WTC11 (cell line): Measurements from ENCODE around the gene LYPD6B. TPM values are rescaled to one million over a fixed set of nuclear protein-coding genes. Genes with fewer than 3 reads are reported as not detected.

ENCODE experiments used
- ATAC-seq: fragments of 200-7000 bp; cut with Tn5 transposase; 2 replicates; pipeline ENCODE4 v1.10.0; 2021; ENCODE audit warnings: mild to moderate bottlenecking, moderate library complexity
- CTCF ChIA-PET: fragments of 300-600 bp; sonication (Branson Sonifier 250); formaldehyde crosslinking; loops from one replicate; lab custom pipeline; 2021; ENCODE audit warnings: antibody characterized with exemption; lab: Charles Lee
- POLR2A ChIA-PET: fragments of 350-600 bp; sonication (Branson Sonifier 250); formaldehyde crosslinking; loops from one replicate; lab custom pipeline; 2021; ENCODE audit warnings: antibody characterized with exemption; lab: Charles Lee
- DNase-seq: peaks from one replicate; pipeline ENCODE4 v3.0.0; 2021; ENCODE audit warnings: low spot score
- H3K27ac Mint-ChIP-seq: 2 replicates; pipeline ENCODE4 v1.8.0; 2021; ENCODE audit warnings: mixed read lengths
- H3K27me3 Mint-ChIP-seq: 2 replicates; pipeline ENCODE4 v1.8.0; 2021; ENCODE audit warnings: low read depth, mild to moderate bottlenecking, moderate library complexity, mixed read lengths
- H3K36me3 Mint-ChIP-seq: 2 replicates; pipeline ENCODE4 v1.8.0; 2021; ENCODE audit warnings: mixed read lengths
- H3K4me1 Mint-ChIP-seq: 2 replicates; pipeline ENCODE4 v1.8.0; 2022; ENCODE audit warnings: mixed read lengths
- H3K4me3 Mint-ChIP-seq: 2 replicates; pipeline ENCODE4 v1.8.0; 2021; ENCODE audit warnings: mild to moderate bottlenecking, moderate library complexity, mixed read lengths
- H3K9me3 Mint-ChIP-seq: 2 replicates; pipeline ENCODE4 v1.8.0; 2021; ENCODE audit warnings: mixed read lengths
- CREM ChIP-seq: sonication (generic); formaldehyde crosslinking; IDR thresholded peaks from 2 replicates; pipeline ENCODE4 v1.8.1; 2022; ENCODE audit warnings: mild to moderate bottlenecking, missing genetic modification reagents, moderate library complexity
- FOXP1 ChIP-seq: sonication (generic); formaldehyde crosslinking; IDR thresholded peaks from 2 replicates; pipeline ENCODE4 v1.8.0; 2022; ENCODE audit warnings: missing genetic modification reagents, mild to moderate bottlenecking, moderate library complexity, borderline replicate concordance
- JAZF1 ChIP-seq: fragments of 250-450 bp; sonication (Bioruptor Pico); IDR thresholded peaks from 2 replicates; pipeline ENCODE4 v1.9.0; 2021; ENCODE audit warnings: moderate library complexity, mild to moderate bottlenecking, inconsistent platforms
- NFE2L1 ChIP-seq: sonication (generic); formaldehyde crosslinking; IDR thresholded peaks from 2 replicates; pipeline ENCODE4 v1.8.1; 2023; ENCODE audit warnings: missing genetic modification reagents
- NFYB ChIP-seq: sonication (generic); formaldehyde crosslinking; conservative IDR thresholded peaks from 2 replicates; pipeline ENCODE4 v1.8.0; 2022; ENCODE audit warnings: low read depth, missing genetic modification reagents
- NR3C1 ChIP-seq: sonication (generic); formaldehyde crosslinking; conservative IDR thresholded peaks from 2 replicates; pipeline ENCODE4 v1.8.1; 2023; ENCODE audit warnings: low read depth, mild to moderate bottlenecking, missing genetic modification reagents
- RELA ChIP-seq: sonication (generic); formaldehyde crosslinking; IDR thresholded peaks from 2 replicates; pipeline ENCODE4 v1.8.1; 2022; ENCODE audit warnings: missing genetic modification reagents, mild to moderate bottlenecking, borderline replicate concordance
- SP1 ChIP-seq: sonication (generic); formaldehyde crosslinking; conservative IDR thresholded peaks from 2 replicates; pipeline ENCODE4 v1.8.1; 2022; ENCODE audit warnings: missing genetic modification reagents
- TP53 ChIP-seq: sonication (generic); formaldehyde crosslinking; IDR thresholded peaks from 2 replicates; pipeline ENCODE4 v1.8.1; 2023; ENCODE audit warnings: mild to moderate bottlenecking, missing genetic modification reagents
- ZBTB43 ChIP-seq: sonication (generic); formaldehyde crosslinking; IDR thresholded peaks from 2 replicates; pipeline ENCODE4 v1.8.1; 2023; ENCODE audit warnings: mild to moderate bottlenecking, missing genetic modification reagents
- ZNF219 ChIP-seq: sonication (generic); formaldehyde crosslinking; IDR thresholded peaks from 2 replicates; pipeline ENCODE4 v1.8.0; 2023; ENCODE audit warnings: missing genetic modification reagents, mild to moderate bottlenecking, borderline replicate concordance
- ZNF317 ChIP-seq: sonication (generic); formaldehyde crosslinking; IDR thresholded peaks from 2 replicates; pipeline ENCODE4 v1.8.1; 2023; ENCODE audit warnings: low read depth, mild to moderate bottlenecking, moderate library complexity, missing genetic modification reagents, borderline replicate concordance
- ZNF396 ChIP-seq: fragments of 250-450 bp; sonication (Bioruptor Pico); IDR thresholded peaks from 2 replicates; pipeline ENCODE4 v1.8.0; 2021; ENCODE audit warnings: mild to moderate bottlenecking, moderate library complexity, borderline replicate concordance
- total RNA-seq: library from RNA; stranded (reverse); gene quantifications from 3 replicates; pipeline ENCODE4 v1.2.3, GENCODE V29; 2021
- TF ChIP-seq, protein P1 (sequence below): sonication (generic); formaldehyde crosslinking; IDR thresholded peaks from 2 replicates; pipeline ENCODE4 v1.8.1; 2022; ENCODE audit warnings: missing genetic modification reagents, borderline replicate concordance
- TF ChIP-seq, protein P2 (sequence below): fragments of 250-450 bp; sonication (Bioruptor Pico); IDR thresholded peaks from 2 replicates; pipeline ENCODE4 v1.9.0; 2021; ENCODE audit warnings: mild to moderate bottlenecking, borderline replicate concordance
- TF ChIP-seq, protein P3 (sequence below): sonication (generic); formaldehyde crosslinking; IDR thresholded peaks from 2 replicates; pipeline ENCODE4 v1.8.1; 2023; ENCODE audit warnings: mild to moderate bottlenecking, missing genetic modification reagents
- TF ChIP-seq, protein P4 (sequence below): fragments of 200-600 bp; IDR thresholded peaks from 2 replicates; pipeline ENCODE4 v1.8.0; 2022; ENCODE audit warnings: antibody characterized with exemption

LYPD6B gene
- total RNA-seq, 1 experiment from 2014 or later: 1.6 TPM

GRCh38 chr2:149005471-149006077 lies 32.9 kb upstream of the LYPD6B start:
- Mint-ChIP-seq H3K4me1 (peaks cover 41% of the 10 kb centered on the region), H3K9me3 (peaks cover 25% of the 10 kb centered on the region), H3K36me3 (peaks cover 79% of the 10 kb centered on the region), H3K4me3 (no peak overlapping the region), H3K27me3 (no peaks in the 10 kb centered on the region), H3K27ac (no peak overlapping the region)
- DNase-seq (no peak), ATAC-seq (no peak)
- CTCF ChIA-PET: interaction anchor here (2.4 kb wide), 1 partner anchor 12 kb away, joined by 11 read pairs; no protein-coding TSS in a partner anchor
- TF ChIP-seq CREM (CRISPR knock-in tag): no peak
- TF ChIP-seq, protein P1, sequence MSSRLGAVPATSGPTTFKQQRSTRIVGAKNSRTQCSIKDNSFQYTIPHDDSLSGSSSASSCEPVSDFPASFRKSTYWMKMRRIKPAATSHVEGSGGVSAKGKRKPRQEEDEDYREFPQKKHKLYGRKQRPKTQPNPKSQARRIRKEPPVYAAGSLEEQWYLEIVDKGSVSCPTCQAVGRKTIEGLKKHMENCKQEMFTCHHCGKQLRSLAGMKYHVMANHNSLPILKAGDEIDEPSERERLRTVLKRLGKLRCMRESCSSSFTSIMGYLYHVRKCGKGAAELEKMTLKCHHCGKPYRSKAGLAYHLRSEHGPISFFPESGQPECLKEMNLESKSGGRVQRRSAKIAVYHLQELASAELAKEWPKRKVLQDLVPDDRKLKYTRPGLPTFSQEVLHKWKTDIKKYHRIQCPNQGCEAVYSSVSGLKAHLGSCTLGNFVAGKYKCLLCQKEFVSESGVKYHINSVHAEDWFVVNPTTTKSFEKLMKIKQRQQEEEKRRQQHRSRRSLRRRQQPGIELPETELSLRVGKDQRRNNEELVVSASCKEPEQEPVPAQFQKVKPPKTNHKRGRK: no peak
- no peak for TF ChIP-seq NR3C1 (CRISPR knock-in tag)
- no peak for TF ChIP-seq JAZF1 (CRISPR knock-in tag)
- TF ChIP-seq, protein P2, sequence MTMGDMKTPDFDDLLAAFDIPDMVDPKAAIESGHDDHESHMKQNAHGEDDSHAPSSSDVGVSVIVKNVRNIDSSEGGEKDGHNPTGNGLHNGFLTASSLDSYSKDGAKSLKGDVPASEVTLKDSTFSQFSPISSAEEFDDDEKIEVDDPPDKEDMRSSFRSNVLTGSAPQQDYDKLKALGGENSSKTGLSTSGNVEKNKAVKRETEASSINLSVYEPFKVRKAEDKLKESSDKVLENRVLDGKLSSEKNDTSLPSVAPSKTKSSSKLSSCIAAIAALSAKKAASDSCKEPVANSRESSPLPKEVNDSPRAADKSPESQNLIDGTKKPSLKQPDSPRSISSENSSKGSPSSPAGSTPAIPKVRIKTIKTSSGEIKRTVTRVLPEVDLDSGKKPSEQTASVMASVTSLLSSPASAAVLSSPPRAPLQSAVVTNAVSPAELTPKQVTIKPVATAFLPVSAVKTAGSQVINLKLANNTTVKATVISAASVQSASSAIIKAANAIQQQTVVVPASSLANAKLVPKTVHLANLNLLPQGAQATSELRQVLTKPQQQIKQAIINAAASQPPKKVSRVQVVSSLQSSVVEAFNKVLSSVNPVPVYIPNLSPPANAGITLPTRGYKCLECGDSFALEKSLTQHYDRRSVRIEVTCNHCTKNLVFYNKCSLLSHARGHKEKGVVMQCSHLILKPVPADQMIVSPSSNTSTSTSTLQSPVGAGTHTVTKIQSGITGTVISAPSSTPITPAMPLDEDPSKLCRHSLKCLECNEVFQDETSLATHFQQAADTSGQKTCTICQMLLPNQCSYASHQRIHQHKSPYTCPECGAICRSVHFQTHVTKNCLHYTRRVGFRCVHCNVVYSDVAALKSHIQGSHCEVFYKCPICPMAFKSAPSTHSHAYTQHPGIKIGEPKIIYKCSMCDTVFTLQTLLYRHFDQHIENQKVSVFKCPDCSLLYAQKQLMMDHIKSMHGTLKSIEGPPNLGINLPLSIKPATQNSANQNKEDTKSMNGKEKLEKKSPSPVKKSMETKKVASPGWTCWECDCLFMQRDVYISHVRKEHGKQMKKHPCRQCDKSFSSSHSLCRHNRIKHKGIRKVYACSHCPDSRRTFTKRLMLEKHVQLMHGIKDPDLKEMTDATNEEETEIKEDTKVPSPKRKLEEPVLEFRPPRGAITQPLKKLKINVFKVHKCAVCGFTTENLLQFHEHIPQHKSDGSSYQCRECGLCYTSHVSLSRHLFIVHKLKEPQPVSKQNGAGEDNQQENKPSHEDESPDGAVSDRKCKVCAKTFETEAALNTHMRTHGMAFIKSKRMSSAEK (CRISPR knock-in tag): no peak
- POLR2A ChIA-PET: no interaction called here

DNA sequence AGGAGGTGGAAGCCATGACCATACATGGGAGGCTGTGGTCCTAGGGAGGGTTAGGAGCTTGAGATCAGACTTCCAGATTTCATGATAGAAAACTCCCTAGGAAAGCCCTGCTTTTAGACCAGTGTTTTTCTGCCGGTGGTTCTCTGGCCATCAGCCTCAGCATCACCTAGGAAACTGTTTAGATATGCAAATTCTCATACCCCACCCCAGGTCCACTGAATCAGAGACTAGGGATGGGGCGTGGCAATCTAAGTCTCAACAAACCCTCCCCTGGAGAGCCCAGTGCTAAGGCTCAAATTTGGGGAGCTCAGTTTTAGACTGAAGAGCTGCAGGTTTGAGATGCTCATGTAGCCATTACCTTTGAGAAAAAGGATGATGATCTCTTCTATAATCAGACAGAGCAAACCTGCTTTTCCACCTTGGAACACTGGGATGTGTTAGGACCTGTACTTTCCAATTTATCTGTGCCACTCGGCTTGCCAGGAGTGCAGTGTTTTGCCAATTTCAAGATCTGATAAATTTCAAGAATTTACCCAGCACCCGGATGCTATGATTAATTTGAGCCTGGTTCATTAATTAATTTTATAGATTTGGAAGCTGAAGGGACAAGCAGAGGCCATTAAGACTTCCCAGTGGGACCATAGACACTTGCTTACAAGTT lies 31.5 kb upstream of the LYPD6B start:
- no peak for DNase-seq
- H3K27me3 Mint-ChIP-seq: no peaks in the 10 kb centered on the region
- ATAC-seq: peak; percentile 70
- H3K9me3 Mint-ChIP-seq: peaks cover 20% of the 10 kb centered on the region
- CTCF ChIA-PET: interaction anchor here (2.4 kb wide), 1 partner anchor 10 kb away, joined by 11 read pairs; no protein-coding TSS in a partner anchor
- POLR2A ChIA-PET: no interaction called here
- H3K4me3 Mint-ChIP-seq: no peak overlapping the region
- no peak overlapping the region for H3K27ac Mint-ChIP-seq
- peaks cover 76% of the 10 kb centered on the region for H3K36me3 Mint-ChIP-seq
- peaks cover 29% of the 10 kb centered on the region for H3K4me1 Mint-ChIP-seq
- TF ChIP-seq NFE2L1 (CRISPR knock-in tag) (no peak), FOXP1 (CRISPR knock-in tag) (no peak), ZNF396 (CRISPR knock-in tag) (no peak), SP1 (CRISPR knock-in tag) (no peak), NFYB (CRISPR knock-in tag) (no peak), ZBTB43 (CRISPR knock-in tag) (no peak), ZNF317 (CRISPR knock-in tag) (no peak), TP53 (CRISPR knock-in tag) (no peak), RELA (CRISPR knock-in tag) (no peak), ZNF219 (no peak)
- TF ChIP-seq, protein P3, sequence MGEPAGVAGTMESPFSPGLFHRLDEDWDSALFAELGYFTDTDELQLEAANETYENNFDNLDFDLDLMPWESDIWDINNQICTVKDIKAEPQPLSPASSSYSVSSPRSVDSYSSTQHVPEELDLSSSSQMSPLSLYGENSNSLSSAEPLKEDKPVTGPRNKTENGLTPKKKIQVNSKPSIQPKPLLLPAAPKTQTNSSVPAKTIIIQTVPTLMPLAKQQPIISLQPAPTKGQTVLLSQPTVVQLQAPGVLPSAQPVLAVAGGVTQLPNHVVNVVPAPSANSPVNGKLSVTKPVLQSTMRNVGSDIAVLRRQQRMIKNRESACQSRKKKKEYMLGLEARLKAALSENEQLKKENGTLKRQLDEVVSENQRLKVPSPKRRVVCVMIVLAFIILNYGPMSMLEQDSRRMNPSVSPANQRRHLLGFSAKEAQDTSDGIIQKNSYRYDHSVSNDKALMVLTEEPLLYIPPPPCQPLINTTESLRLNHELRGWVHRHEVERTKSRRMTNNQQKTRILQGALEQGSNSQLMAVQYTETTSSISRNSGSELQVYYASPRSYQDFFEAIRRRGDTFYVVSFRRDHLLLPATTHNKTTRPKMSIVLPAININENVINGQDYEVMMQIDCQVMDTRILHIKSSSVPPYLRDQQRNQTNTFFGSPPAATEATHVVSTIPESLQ (CRISPR knock-in tag): no peak
- TF ChIP-seq, protein P2 (CRISPR knock-in tag): no peak
- TF ChIP-seq, protein P4, sequence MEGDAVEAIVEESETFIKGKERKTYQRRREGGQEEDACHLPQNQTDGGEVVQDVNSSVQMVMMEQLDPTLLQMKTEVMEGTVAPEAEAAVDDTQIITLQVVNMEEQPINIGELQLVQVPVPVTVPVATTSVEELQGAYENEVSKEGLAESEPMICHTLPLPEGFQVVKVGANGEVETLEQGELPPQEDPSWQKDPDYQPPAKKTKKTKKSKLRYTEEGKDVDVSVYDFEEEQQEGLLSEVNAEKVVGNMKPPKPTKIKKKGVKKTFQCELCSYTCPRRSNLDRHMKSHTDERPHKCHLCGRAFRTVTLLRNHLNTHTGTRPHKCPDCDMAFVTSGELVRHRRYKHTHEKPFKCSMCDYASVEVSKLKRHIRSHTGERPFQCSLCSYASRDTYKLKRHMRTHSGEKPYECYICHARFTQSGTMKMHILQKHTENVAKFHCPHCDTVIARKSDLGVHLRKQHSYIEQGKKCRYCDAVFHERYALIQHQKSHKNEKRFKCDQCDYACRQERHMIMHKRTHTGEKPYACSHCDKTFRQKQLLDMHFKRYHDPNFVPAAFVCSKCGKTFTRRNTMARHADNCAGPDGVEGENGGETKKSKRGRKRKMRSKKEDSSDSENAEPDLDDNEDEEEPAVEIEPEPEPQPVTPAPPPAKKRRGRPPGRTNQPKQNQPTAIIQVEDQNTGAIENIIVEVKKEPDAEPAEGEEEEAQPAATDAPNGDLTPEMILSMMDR: no peak
